ENCODE measurements around the gene ARL2BP. TPM values are rescaled to one million over a fixed set of nuclear protein-coding genes. Genes with fewer than 3 reads are reported as not detected.

Gene ARL2BP
- total RNA-seq, 1 donor from 2014 or later: 57.8 TPM

- no peak overlapping the region for H3K27ac ChIP-seq (replicated peaks)
- no peak for DNase-seq
- no peaks in the 10 kb centered on the region for H3K9me3 ChIP-seq (replicated peaks)
- H3K4me3 ChIP-seq: no peak overlapping the region
- TF ChIP-seq CTCF (IDR thresholded peaks at IDR 0.05; ENCODE audit: borderline replicate concordance): no peak
- H3K27me3 ChIP-seq (ENCODE audit: low read depth): no peaks in the 10 kb centered on the region
- H3K4me1 ChIP-seq: peaks cover 36% of the 10 kb centered on the region
- intact Hi-C loops (cut with micrococcal nuclease): no loop called here
- H3K36me3 ChIP-seq: peaks cover 96% of the 10 kb centered on the region
These were observed 13.2 kb upstream of the ARL2BP start for GRCh38 chr16:57231821-57232350.

- no peak for TF ChIP-seq CTCF (IDR thresholded peaks at IDR 0.05; ENCODE audit: borderline replicate concordance)
- Histone ChIP-seq H3K27ac (replicated peaks) (peak overlapping the region; percentile 87), H3K27me3 (ENCODE audit: low read depth) (no peaks in the 10 kb centered on the region), H3K9me3 (replicated peaks) (no peaks in the 10 kb centered on the region), H3K36me3 (peaks cover 96% of the 10 kb centered on the region), H3K4me1 (peaks cover 36% of the 10 kb centered on the region), H3K4me3 (peak overlapping the region; percentile 3)
- DNase-seq: no peak
- intact Hi-C loops (cut with micrococcal nuclease): no loop called here
These were observed 10.9 kb upstream of the ARL2BP start for GRCh38 chr16:57233944-57234706.

- Histone ChIP-seq H3K9me3 (replicated peaks) (no peaks in the 10 kb centered on the region), H3K4me3 (no peak overlapping the region), H3K36me3 (peaks cover 97% of the 10 kb centered on the region), H3K27ac (replicated peaks) (peak overlapping the region; percentile 87), H3K4me1 (peaks cover 36% of the 10 kb centered on the region), H3K27me3 (ENCODE audit: low read depth) (no peaks in the 10 kb centered on the region)
- DNase-seq: no peak
- TF ChIP-seq CTCF (IDR thresholded peaks at IDR 0.05; ENCODE audit: borderline replicate concordance): no peak
- intact Hi-C loops (cut with micrococcal nuclease): no loop called here
These were observed 10.4 kb upstream of the ARL2BP start for GRCh38 chr16:57234707-57235092.

DNA sequence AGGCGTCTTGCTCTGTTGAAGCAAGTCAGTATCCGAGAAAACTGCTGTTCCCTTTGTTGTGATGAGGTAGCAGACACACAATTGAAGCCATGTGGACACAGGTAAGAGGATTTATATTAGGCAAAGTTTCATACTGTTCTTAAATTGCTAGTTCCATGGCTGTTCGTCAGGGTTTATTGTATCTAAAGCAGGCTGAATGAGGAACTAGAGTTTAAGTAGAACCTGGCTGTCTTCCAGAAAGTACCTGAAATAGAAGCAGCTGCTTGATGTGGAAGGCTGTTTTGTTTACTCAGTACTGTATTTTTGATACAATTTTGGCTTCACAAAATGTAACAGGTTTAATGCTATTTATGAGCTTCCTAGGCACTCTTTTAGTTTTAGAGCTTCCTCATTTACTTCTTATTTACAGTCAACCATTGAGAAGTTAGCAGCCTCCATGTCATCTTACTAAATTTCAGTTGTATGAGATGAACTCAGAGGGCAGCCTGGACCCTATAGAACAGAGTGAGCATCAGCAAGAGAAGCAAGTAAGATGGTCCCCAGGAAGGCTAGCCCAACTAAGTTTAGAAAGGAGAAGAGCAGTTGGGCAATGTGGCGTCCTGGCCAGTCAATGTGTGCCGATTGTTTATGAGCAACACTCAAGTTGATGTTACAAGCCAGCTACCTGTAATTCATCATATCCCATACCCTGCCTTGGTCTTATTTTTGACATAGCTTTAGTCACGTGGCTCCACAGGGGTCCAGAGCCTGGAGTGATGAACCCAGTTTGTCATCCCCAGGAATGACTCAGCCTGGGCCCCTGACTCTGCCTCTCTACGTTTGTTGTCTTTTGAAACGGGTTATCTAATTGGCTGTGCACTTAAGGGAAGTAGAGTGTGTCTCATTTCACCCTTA, 9.7 kb upstream of the ARL2BP start:
- no peak for DNase-seq
- no peaks in the 10 kb centered on the region for H3K27me3 ChIP-seq (ENCODE audit: low read depth)
- H3K36me3 ChIP-seq: peaks cover 97% of the 10 kb centered on the region
- H3K4me3 ChIP-seq: no peak overlapping the region
- H3K27ac ChIP-seq (replicated peaks): peak overlapping the region; percentile 87
- TF ChIP-seq CTCF (IDR thresholded peaks at IDR 0.05; ENCODE audit: borderline replicate concordance): no peak
- H3K9me3 ChIP-seq (replicated peaks): no peaks in the 10 kb centered on the region
- H3K4me1 ChIP-seq: peaks cover 36% of the 10 kb centered on the region
- intact Hi-C loops (cut with micrococcal nuclease): no loop called here

DNA sequence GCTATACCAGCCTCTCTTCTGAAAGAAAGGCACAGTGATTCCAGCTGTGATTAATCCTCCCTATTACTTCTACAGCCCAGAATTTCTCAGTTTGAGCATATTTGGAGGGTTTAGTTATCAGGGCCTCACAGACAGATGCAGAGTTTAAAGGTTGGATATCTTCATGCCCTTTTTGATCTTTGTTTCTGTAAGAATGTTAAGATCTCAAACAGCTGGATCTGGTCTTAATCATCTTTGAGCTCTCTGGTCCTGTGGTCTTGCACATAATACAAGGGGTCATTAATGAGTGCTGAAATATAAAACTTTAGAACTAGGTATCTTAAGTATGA, 9.1 kb upstream of the ARL2BP start:
- peaks cover 92% of the 10 kb centered on the region for H3K36me3 ChIP-seq
- TF ChIP-seq CTCF (IDR thresholded peaks at IDR 0.05; ENCODE audit: borderline replicate concordance): no peak
- intact Hi-C loops (cut with micrococcal nuclease): no loop called here
- H3K27ac ChIP-seq (replicated peaks): no peak overlapping the region
- H3K9me3 ChIP-seq (replicated peaks): no peaks in the 10 kb centered on the region
- no peak for DNase-seq
- H3K4me3 ChIP-seq: no peak overlapping the region
- H3K4me1 ChIP-seq: peaks cover 36% of the 10 kb centered on the region
- no peaks in the 10 kb centered on the region for H3K27me3 ChIP-seq (ENCODE audit: low read depth)

Measured in left ventricle myocardium inferior (tissue), 1 donor.